ENCODE data around the gene NRXN3. TPM values are rescaled to one million over a fixed set of nuclear protein-coding genes. Genes with fewer than 3 reads are reported as not detected.

The NRXN3 gene
- total RNA-seq, 2 donors from 2014 or later: 1.2 to 7.8 TPM

- intact Hi-C loops (cut with DNase I): no loop called here
- DNase-seq: no peak
- TF ChIP-seq CTCF (IDR thresholded peaks at IDR 0.05): no peak
- Histone ChIP-seq H3K4me3 (no peak overlapping the region), H3K36me3 (no peaks in the 10 kb centered on the region), H3K27ac (no peak overlapping the region), H3K9ac (ENCODE audit: low read depth in 2 of 2, low read length in 2 of 2) (no peak overlapping the region), H3K27me3 (no peaks in the 10 kb centered on the region), H3K4me1 (no peaks in the 10 kb centered on the region), H3K9me3 (no peaks in the 10 kb centered on the region)
Measured at GRCh38 chr14:78251308-78251707, 81.1 kb downstream of the NRXN3 start.

GRCh38 chr14:78253986-78254385 is 83.8 kb downstream of the NRXN3 start:
- H3K4me3 ChIP-seq: no peak overlapping the region
- no peak for TF ChIP-seq CTCF (IDR thresholded peaks at IDR 0.05)
- no peaks in the 10 kb centered on the region for H3K27me3 ChIP-seq
- no peak overlapping the region for H3K27ac ChIP-seq
- no peak for DNase-seq
- intact Hi-C loops (cut with DNase I): no loop called here
- H3K9ac ChIP-seq (ENCODE audit: low read depth in 2 of 2, low read length in 2 of 2): no peak overlapping the region
- no peaks in the 10 kb centered on the region for H3K9me3 ChIP-seq
- H3K4me1 ChIP-seq: no peaks in the 10 kb centered on the region
- H3K36me3 ChIP-seq: no peaks in the 10 kb centered on the region

GRCh38 chr14:78254911-78255461 is 84.8 kb downstream of the NRXN3 start:
- no peak for TF ChIP-seq CTCF (IDR thresholded peaks at IDR 0.05)
- Histone ChIP-seq H3K4me3 (no peak overlapping the region), H3K27ac (no peak overlapping the region), H3K9ac (ENCODE audit: low read depth in 2 of 2, low read length in 2 of 2) (no peak overlapping the region), H3K36me3 (no peaks in the 10 kb centered on the region), H3K4me1 (no peaks in the 10 kb centered on the region), H3K27me3 (no peaks in the 10 kb centered on the region), H3K9me3 (no peaks in the 10 kb centered on the region)
- intact Hi-C loops (cut with DNase I): no loop called here
- no peak for DNase-seq

GRCh38 chr14:78259831-78260230 is 89.7 kb downstream of the NRXN3 start:
- H3K4me1 ChIP-seq: no peaks in the 10 kb centered on the region
- H3K4me3 ChIP-seq: no peak overlapping the region
- H3K36me3 ChIP-seq: no peaks in the 10 kb centered on the region
- intact Hi-C loops (cut with DNase I): no loop called here
- no peak overlapping the region for H3K9ac ChIP-seq (ENCODE audit: low read depth in 2 of 2, low read length in 2 of 2)
- DNase-seq: no peak
- no peaks in the 10 kb centered on the region for H3K9me3 ChIP-seq
- H3K27me3 ChIP-seq: no peaks in the 10 kb centered on the region
- TF ChIP-seq CTCF (IDR thresholded peaks at IDR 0.05): no peak
- H3K27ac ChIP-seq: no peak overlapping the region

- Histone ChIP-seq H3K27ac (no peak overlapping the region), H3K36me3 (no peaks in the 10 kb centered on the region), H3K9me3 (no peaks in the 10 kb centered on the region), H3K4me3 (no peak overlapping the region), H3K9ac (ENCODE audit: low read depth in 2 of 2, low read length in 2 of 2) (no peak overlapping the region), H3K27me3 (no peaks in the 10 kb centered on the region), H3K4me1 (no peaks in the 10 kb centered on the region)
- intact Hi-C loops (cut with DNase I): no loop called here
- DNase-seq: no peak
- no peak for TF ChIP-seq CTCF (IDR thresholded peaks at IDR 0.05)
Measured at GRCh38 chr14:78278464-78279250, 108.5 kb downstream of the NRXN3 start.

Measured in colonic mucosa (tissue), 4 donors.